Progenitor cell of endocrine pancreas (in vitro differentiated cells): Measurements from ENCODE around the gene LSS. TPM values are rescaled to one million over a fixed set of nuclear protein-coding genes. Genes with fewer than 3 reads are reported as not detected.

Source experiments
- DNase-seq: peaks from one replicate; pipeline ENCODE4 v3.0.0; 2021; ENCODE audit warnings: low spot score; ENCODE audit not compliant: unreplicated experiment
- H3K27ac Mint-ChIP-seq: 2 replicates; pipeline ENCODE4 v1.8.0; 2021; ENCODE audit warnings: mild to moderate bottlenecking, moderate library complexity, mixed read lengths
- H3K27me3 Mint-ChIP-seq: 2 replicates; pipeline ENCODE4 v1.8.0; 2021; ENCODE audit warnings: mixed read lengths
- H3K36me3 Mint-ChIP-seq: 2 replicates; pipeline ENCODE4 v1.8.0; 2022; ENCODE audit warnings: mixed read lengths; ENCODE audit not compliant: insufficient read depth
- H3K4me1 Mint-ChIP-seq: 2 replicates; pipeline ENCODE4 v1.8.0; 2021; ENCODE audit warnings: low read depth, mixed read lengths
- H3K4me3 Mint-ChIP-seq: 2 replicates; pipeline ENCODE4 v1.8.0; 2021; ENCODE audit warnings: low read depth, mild to moderate bottlenecking, moderate library complexity, mixed read lengths
- H3K9me3 Mint-ChIP-seq: 2 replicates; pipeline ENCODE4 v1.8.0; 2021; ENCODE audit warnings: low read depth, mixed read lengths
- total RNA-seq: library from RNA; stranded (reverse); gene quantifications from 2 replicates; pipeline ENCODE4 v1.2.1, GENCODE V29; 2021
- TF ChIP-seq, protein P1 (sequence below): fragments of 200-600 bp; sonication (generic); IDR thresholded peaks from one replicate; pipeline ENCODE4 v1.5.0; 2021; ENCODE audit warnings: antibody characterized with exemption, mild to moderate bottlenecking; ENCODE audit not compliant: unreplicated experiment

LSS gene
- total RNA-seq, 1 donor from 2014 or later: 145 TPM

- no peak for DNase-seq
- peaks cover 15% of the 10 kb centered on the region for H3K4me1 Mint-ChIP-seq
- H3K4me3 Mint-ChIP-seq: no peak overlapping the region
- no peaks in the 10 kb centered on the region for H3K9me3 Mint-ChIP-seq
- H3K27me3 Mint-ChIP-seq: no peaks in the 10 kb centered on the region
- TF ChIP-seq, protein P1, sequence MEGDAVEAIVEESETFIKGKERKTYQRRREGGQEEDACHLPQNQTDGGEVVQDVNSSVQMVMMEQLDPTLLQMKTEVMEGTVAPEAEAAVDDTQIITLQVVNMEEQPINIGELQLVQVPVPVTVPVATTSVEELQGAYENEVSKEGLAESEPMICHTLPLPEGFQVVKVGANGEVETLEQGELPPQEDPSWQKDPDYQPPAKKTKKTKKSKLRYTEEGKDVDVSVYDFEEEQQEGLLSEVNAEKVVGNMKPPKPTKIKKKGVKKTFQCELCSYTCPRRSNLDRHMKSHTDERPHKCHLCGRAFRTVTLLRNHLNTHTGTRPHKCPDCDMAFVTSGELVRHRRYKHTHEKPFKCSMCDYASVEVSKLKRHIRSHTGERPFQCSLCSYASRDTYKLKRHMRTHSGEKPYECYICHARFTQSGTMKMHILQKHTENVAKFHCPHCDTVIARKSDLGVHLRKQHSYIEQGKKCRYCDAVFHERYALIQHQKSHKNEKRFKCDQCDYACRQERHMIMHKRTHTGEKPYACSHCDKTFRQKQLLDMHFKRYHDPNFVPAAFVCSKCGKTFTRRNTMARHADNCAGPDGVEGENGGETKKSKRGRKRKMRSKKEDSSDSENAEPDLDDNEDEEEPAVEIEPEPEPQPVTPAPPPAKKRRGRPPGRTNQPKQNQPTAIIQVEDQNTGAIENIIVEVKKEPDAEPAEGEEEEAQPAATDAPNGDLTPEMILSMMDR: no peak
- H3K36me3 Mint-ChIP-seq: peaks cover 23% of the 10 kb centered on the region
- H3K27ac Mint-ChIP-seq: no peak overlapping the region
These were observed 34.7 kb downstream of the LSS start for GRCh38 chr21:46193829-46194373.

DNA sequence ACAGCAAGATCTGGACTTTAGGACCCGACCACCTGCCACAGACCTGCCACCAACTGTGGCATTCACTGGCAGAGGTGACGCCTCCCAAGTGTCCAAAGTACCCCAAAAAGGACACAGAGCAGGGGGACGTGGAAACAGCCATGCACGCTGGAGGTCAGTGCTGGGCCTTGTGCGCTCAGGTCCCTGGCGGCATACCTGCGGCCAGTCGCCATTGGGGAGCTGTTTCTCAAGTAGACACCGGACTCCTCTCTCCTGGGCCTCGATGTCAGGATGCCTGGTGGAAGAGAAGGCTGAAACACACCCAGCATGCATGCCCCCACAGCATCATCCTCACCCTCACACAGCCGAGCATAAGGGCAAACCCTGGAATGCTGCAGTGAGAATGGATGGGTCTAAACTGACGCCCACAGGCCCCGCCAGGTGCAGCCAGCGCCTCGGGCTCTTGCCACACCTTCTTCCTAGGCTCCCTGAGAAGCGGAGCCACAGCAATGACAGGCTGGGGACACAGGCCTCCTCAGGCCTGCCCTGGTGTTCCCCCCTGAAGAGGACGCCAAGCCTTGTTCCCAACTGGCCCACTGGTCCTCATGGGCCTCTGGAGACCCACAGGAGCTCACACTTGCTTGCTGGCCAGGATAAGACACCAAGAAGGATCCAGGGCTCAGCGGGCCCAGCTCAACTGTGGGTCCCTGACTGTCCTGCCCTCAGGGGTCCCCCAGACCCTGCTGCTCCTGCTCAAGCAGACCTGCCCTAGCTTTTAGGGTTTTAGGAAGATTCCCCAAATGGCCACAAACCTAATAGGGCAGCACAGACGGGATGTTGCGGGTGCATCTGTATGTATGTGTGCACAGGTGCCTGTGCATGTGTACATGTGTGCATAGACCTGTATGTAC, 36.6 kb downstream of the LSS start:
- no peak overlapping the region for H3K4me3 Mint-ChIP-seq
- no peaks in the 10 kb centered on the region for H3K9me3 Mint-ChIP-seq
- H3K27ac Mint-ChIP-seq: no peak overlapping the region
- TF ChIP-seq, protein P1: no peak
- H3K27me3 Mint-ChIP-seq: no peaks in the 10 kb centered on the region
- H3K36me3 Mint-ChIP-seq: peaks cover 19% of the 10 kb centered on the region
- H3K4me1 Mint-ChIP-seq: peaks cover 5% of the 10 kb centered on the region
- no peak for DNase-seq

DNA sequence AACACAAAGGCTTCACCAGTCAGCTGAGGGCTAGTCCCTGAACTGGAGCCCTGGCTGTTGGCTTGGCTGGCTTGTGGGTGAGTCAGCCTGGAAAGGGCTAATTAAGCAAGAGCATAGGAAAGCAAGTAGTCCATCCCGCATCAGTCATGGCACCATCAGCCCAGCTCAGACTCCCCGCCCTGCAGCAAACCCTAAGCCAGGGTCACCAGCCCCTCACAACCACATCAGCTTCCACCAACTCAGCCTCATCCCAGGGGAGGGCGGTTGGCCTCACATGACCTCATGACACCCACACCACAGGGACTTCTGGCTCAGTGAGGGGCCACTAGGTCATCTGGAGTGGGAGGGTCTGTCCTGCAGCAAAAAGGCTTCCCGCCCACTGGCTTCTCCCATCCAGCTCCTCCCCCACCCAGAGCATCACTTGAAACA, 37.3 kb downstream of the LSS start:
- H3K4me1 Mint-ChIP-seq: no peaks in the 10 kb centered on the region
- H3K27me3 Mint-ChIP-seq: no peaks in the 10 kb centered on the region
- peaks cover 13% of the 10 kb centered on the region for H3K36me3 Mint-ChIP-seq
- TF ChIP-seq, protein P1: no peak
- no peaks in the 10 kb centered on the region for H3K9me3 Mint-ChIP-seq
- H3K27ac Mint-ChIP-seq: no peak overlapping the region
- no peak overlapping the region for H3K4me3 Mint-ChIP-seq
- no peak for DNase-seq

GRCh38 chr21:46190491-46191131, 38.0 kb downstream of the LSS start:
- Mint-ChIP-seq H3K36me3 (peaks cover 12% of the 10 kb centered on the region), H3K27ac (no peak overlapping the region), H3K9me3 (no peaks in the 10 kb centered on the region), H3K4me3 (no peak overlapping the region), H3K4me1 (no peaks in the 10 kb centered on the region), H3K27me3 (no peaks in the 10 kb centered on the region)
- no peak for DNase-seq
- TF ChIP-seq, protein P1: no peak

DNA sequence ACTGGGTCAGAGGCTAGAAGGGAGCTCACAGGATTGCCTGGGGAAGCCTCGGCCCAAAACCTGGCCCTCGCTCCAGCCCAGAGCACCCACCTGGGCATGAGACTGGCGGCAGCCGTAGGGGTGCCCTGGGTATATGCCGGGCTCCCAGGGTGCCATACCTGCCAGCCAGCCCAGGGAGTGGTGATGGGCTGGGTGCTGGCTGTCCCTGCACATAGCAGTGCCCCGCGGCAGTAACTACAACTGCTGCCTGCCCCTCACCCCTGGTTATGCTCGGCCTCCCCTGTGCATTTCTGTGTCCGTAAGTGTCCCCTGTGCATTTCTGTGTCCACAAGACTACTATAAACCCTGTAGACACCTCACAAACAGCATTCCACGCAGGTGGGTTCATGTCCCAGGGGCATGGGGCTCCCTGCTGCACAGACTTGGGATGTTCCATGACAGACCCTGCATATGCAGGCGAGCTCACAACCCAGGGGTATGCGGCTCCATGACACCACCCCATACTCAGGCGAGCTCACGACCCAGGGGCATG, 38.5 kb downstream of the LSS start:
- TF ChIP-seq, protein P1: no peak
- H3K36me3 Mint-ChIP-seq: peaks cover 11% of the 10 kb centered on the region
- DNase-seq: no peak
- peaks cover 2% of the 10 kb centered on the region for H3K4me1 Mint-ChIP-seq
- no peak overlapping the region for H3K27ac Mint-ChIP-seq
- H3K4me3 Mint-ChIP-seq: no peak overlapping the region
- no peaks in the 10 kb centered on the region for H3K27me3 Mint-ChIP-seq
- H3K9me3 Mint-ChIP-seq: no peaks in the 10 kb centered on the region
